Thyroid gland (tissue), 4 donors: ENCODE measurements around the gene KYAT1. TPM values are rescaled to one million over a fixed set of nuclear protein-coding genes. Genes with fewer than 3 reads are reported as not detected.
"Not testable (repeated sequence)": the region's sequence is repeated elsewhere in the genome, so short reads cannot be mapped to it uniquely, and the experiment has no call there.

Source experiments
- DNase-seq, 2 donors: peaks; one replicate each; pipeline ENCODE4 v3.0.0-alpha.2; 2019
- H3K27ac ChIP-seq, 3 donors: fragments of 200-600 bp; sonication (generic); 1 replicate in 2 of 3; 2 replicates in 1 of 3; pipeline ENCODE4 v1.5.1; 2016 to 2019; ENCODE audit warnings: mild to moderate bottlenecking in 1 of 3, moderate library complexity in 1 of 3
- H3K27me3 ChIP-seq: fragments of 200-600 bp; sonication (generic); one replicate; pipeline ENCODE4 v1.5.1; 2019
- H3K36me3 ChIP-seq, 2 donors: fragments of 200-600 bp; sonication (generic); one replicate each; pipeline ENCODE4 v1.5.1; 2016 to 2019
- H3K4me1 ChIP-seq, 2 donors: fragments of 200-600 bp; sonication (generic); one replicate each; pipeline ENCODE4 v1.5.1; 2017 to 2019
- H3K4me3 ChIP-seq, 3 donors: fragments of 200-600 bp; sonication (generic); replicated peaks in 1 of 3; 1 replicate in 2 of 3; 2 replicates in 1 of 3; pipeline ENCODE4 v1.5.1; 2016; ENCODE audit warnings: mild to moderate bottlenecking in 1 of 3
- H3K9me3 ChIP-seq: fragments of 200-600 bp; sonication (generic); one replicate; pipeline ENCODE4 v1.5.1; 2017
- CTCF ChIP-seq, 6 experiments: fragments of 200-600 bp in 3 of 6; fragments of 450-650 bp in 3 of 6; sonication (generic) in 3 of 6; IDR thresholded peaks; one replicate each; pipeline ENCODE4 v1.5.1; 2016 to 2019; ENCODE audit warnings: antibody characterized with exemption in 6 of 6, mild to moderate bottlenecking in 2 of 6, inconsistent platforms in 1 of 6, moderate library complexity in 1 of 6
- POLR2A ChIP-seq, 2 donors: fragments of 450-650 bp; IDR thresholded peaks; one replicate each; pipeline ENCODE4 v1.6.1; 2017; ENCODE audit warnings: antibody characterized with exemption in 2 of 2, mild to moderate bottlenecking in 2 of 2, moderate library complexity in 1 of 2
- WGBS, 2 donors: methylation state at CpG; one replicate each; pipeline ENCODE4 v1.1.5; 2017; 5-methylcytosine and 5-hydroxymethylcytosine counted together
- intact Hi-C: fragments of 100-400 bp; cut with DNase I; formaldehyde crosslinking; loops from one replicate; pipeline ENCODE4 v1.15.1; 2023
- total RNA-seq, 4 donors: library from RNA; depleted of rRNA; stranded (reverse); fragments of >200 nt; gene quantifications; one replicate each; pipeline ENCODE4 v1.2.3, GENCODE V29; 2016

Gene KYAT1
- total RNA-seq, 4 donors from 2014 or later: 5.8 to 12.6 (median 12.3) TPM

DNA sequence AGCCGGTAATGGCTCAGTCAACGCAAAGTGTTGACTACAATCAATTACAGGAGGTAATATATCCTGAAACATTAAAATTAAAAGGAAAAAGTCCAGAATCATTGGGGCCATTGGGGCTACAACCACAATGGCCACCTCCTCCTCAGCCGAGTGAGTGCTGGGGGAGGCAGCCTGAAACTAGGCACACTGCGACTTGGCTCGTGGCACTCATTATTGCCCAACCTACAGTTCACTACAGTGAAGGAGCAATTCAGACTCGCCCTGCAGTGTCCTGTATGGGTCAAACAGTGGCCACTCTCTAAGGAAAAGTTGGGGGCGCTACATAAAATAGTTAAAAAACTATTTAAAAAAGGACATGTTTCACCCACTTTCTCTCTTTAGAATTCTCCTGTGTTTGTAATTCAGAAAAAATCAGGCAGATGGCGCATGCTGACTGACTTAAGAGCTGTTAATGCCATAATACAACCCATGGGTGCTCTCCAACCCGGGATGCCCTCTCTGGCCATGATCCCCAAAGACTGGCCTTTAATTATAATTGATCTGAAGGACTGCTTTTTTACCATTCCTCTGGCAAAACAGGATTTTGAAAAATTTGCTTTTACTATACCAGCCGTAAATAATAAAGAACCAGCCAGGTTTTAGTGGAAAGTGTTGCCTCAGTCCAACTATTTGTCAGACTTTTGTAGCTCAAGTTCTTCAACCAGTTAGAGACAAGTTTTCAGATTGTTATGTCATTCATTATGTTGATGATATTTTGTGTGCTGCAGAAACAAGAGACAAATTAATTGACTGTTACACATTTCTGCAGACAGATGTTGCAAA, 29.8 kb downstream of the KYAT1 start:
- H3K27me3 ChIP-seq, H3K4me3 ChIP-seq, H3K27ac ChIP-seq, H3K36me3 ChIP-seq, H3K9me3 ChIP-seq, H3K4me1 ChIP-seq: not testable (repeated sequence)
- WGBS, 2 donors: 74% methylated on average over 10 of the region's 10 CpGs
- peak; percentile 59 to 61 for DNase-seq
- intact Hi-C loops: loop anchor here (2.0 kb wide), 1 partner anchor 77 kb away; no protein-coding TSS in a partner anchor
- TF ChIP-seq CTCF (IDR thresholded peaks at IDR 0.05): peak; percentile 41 to 83 (median 70)

- intact Hi-C loops, H3K27me3 ChIP-seq, H3K36me3 ChIP-seq, H3K27ac ChIP-seq, H3K9me3 ChIP-seq, DNase-seq, H3K4me1 ChIP-seq, H3K4me3 ChIP-seq: not testable (repeated sequence)
- 92 to 95% methylated on average over 10 of the region's 10 CpGs for WGBS, 2 donors
These were observed 30.7 kb downstream of the KYAT1 start for GRCh38 chr9:128851024-128851423.

DNA sequence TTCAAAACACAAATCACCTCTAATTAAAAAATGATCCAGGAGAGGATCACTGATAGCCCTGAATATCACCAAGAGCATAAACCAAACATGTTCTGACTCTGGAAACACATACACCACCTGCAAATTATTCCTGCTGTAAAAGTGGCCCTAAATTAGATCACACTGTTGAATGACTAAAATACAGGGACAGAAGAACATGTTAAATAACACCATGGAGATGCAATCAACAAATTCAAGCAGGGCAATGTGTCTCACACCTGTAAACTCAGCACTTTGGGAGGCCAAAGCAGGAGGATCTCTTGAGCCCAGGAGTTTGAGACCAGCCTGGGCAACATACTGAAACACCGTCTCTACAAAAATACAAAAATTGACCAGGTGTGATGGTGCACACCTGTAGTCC, 33.9 kb downstream of the KYAT1 start:
- H3K36me3 ChIP-seq: no peaks in the 10 kb centered on the region
- no peak overlapping the region for H3K4me3 ChIP-seq
- TF ChIP-seq POLR2A (IDR thresholded peaks at IDR 0.05) (no peak), CTCF (IDR thresholded peaks at IDR 0.05) (no peak)
- no peak for DNase-seq
- intact Hi-C loops: no loop called here
- 94 to 95% methylated on average over 1 of the region's 1 CpG for WGBS, 2 donors
- H3K9me3 ChIP-seq: no peaks in the 10 kb centered on the region
- no peaks in the 10 kb centered on the region for H3K27me3 ChIP-seq
- H3K27ac ChIP-seq: no peak overlapping the region
- H3K4me1 ChIP-seq: peaks cover under 1 to 13% of the 10 kb centered on the region in 2 donors

- Histone ChIP-seq H3K4me1 (peaks cover 0 to 12% of the 10 kb centered on the region in 2 donors), H3K9me3 (no peaks in the 10 kb centered on the region), H3K36me3 (no peaks in the 10 kb centered on the region), H3K4me3 (no peak overlapping the region), H3K27me3 (no peaks in the 10 kb centered on the region), H3K27ac (no peak overlapping the region)
- DNase-seq: no peak
- no peak for TF ChIP-seq CTCF (IDR thresholded peaks at IDR 0.05)
- 93 to 95% methylated on average over 3 of the region's 3 CpGs for WGBS, 2 donors
- intact Hi-C loops: no loop called here
These were observed 35.1 kb downstream of the KYAT1 start for GRCh38 chr9:128846680-128847030.

DNA sequence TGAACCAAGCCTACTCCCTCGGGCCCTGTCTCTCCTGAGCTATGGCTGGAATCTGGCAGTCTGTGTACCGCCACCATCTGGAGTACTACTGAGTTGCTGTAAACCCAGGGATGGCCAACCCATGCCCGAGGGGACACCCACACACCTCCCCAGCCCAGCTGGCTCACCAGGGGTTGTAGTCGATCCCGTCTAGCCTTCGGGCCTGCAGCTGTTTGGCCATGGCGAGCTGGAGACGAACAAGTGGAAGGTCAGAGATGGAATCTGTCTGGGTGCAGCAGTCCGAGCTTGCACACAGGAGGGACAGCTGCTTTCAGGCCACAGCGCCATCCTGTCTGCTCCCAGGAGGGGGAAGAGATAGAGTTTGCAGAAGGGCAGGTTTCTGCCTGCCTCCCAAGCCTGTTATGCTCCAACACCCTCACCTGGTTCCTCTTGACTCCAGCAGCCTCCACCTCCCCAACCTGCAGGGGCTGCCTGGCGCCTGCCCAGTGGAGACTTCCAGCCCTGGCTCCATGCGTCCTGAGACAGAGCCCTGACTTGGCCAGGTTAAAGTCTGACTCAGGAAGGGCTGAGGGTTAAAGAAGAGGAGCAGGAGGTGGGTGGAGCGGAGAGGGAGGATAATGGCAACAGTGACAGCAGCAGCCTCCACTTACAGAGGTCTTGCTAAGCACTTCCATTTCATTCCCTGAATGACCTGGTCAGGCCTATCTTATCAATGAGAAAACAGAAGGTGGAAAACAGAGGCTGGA, 36.4 kb downstream of the KYAT1 start:
- TF ChIP-seq POLR2A (IDR thresholded peaks at IDR 0.05): no peak
- TF ChIP-seq CTCF (IDR thresholded peaks at IDR 0.05): no peak
- H3K9me3 ChIP-seq: no peaks in the 10 kb centered on the region
- intact Hi-C loops: no loop called here
- peaks cover 0 to 12% of the 10 kb centered on the region in 2 donors for H3K4me1 ChIP-seq
- no peak overlapping the region for H3K4me3 ChIP-seq
- peak; percentile 53 to 54 for DNase-seq
- no peaks in the 10 kb centered on the region for H3K36me3 ChIP-seq
- no peaks in the 10 kb centered on the region for H3K27me3 ChIP-seq
- 54 to 63% methylated on average over 12 of the region's 13 CpGs for WGBS, 2 donors
- H3K27ac ChIP-seq: peak overlapping the region; percentile 24 to 36 (median 29)

DNA sequence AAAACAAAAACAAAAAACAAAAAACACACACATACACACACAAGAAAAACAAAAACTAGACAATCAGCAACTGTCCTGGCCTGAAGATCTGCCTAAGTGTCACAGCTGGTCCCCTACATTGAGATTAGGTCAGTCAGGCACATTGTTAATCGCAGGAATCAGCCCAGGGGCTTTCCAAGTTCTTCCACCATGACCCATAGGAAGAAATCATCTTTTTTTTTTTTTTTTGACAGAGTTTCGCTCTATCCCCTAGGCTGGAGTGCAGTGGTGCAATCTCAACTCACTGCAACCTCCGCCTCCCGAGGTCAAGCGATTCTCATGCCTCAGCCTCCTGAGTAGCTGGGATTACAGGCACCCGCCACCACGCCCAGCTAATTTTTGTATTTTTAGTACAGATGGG, 38.6 kb downstream of the KYAT1 start:
- intact Hi-C loops, H3K9me3 ChIP-seq, H3K4me3 ChIP-seq, DNase-seq, H3K27me3 ChIP-seq, H3K27ac ChIP-seq, H3K36me3 ChIP-seq: not testable (repeated sequence)
- peaks cover 0 to 12% of the 10 kb centered on the region in 2 donors for H3K4me1 ChIP-seq
- 96 to 97% methylated on average over 7 of the region's 7 CpGs for WGBS, 2 donors
